SU-DHL-6 (cell line): ENCODE measurements around the gene MSANTD4.

Experiments used
- H2AFZ ChIP-seq: fragments of 200-600 bp; sonication (generic); 2 replicates; pipeline ENCODE4 v1.6.1; 2014; ENCODE audit warnings: low read depth, mild to moderate bottlenecking, moderate library complexity, mixed read lengths, antibody characterized with exemption, low read length; ENCODE audit not compliant: severe bottlenecking
- H3F3A ChIP-seq: fragments of 200-600 bp; shearing (Covaris generic); 2 replicates; pipeline ENCODE4 v1.6.0; 2016; ENCODE audit warnings: antibody characterized with exemption, mild to moderate bottlenecking; ENCODE audit not compliant: insufficient read depth
- H3K27ac ChIP-seq: fragments of 200-600 bp; sonication (generic); 2 replicates; pipeline ENCODE4 v1.5.1; 2016; ENCODE audit warnings: low read depth, mild to moderate bottlenecking, low read length, moderate library complexity, mixed read lengths
- H3K27me3 ChIP-seq: fragments of 200-600 bp; sonication (generic), shearing (Covaris generic); 2 replicates; pipeline ENCODE4 v1.6.0; 2014; ENCODE audit warnings: mild to moderate bottlenecking, low read length
- H3K36me3 ChIP-seq: fragments of 200-600 bp; sonication (generic); 2 replicates; pipeline ENCODE4 v1.6.1; 2014; ENCODE audit warnings: mild to moderate bottlenecking, low read length, mixed read lengths
- H3K4me2 ChIP-seq: fragments of 300-600, 200-600 bp; shearing (Covaris generic), sonication (generic); 2 replicates; pipeline ENCODE4 v1.6.0; 2014; ENCODE audit warnings: low read length, low read depth, mild to moderate bottlenecking; ENCODE audit not compliant: poor library complexity, severe bottlenecking
- H3K4me3 ChIP-seq: fragments of 200-600 bp; sonication (generic); 2 replicates; pipeline ENCODE4 v1.5.1; 2014; ENCODE audit warnings: antibody characterized with exemption, low read length, mild to moderate bottlenecking, mixed read lengths; ENCODE audit not compliant: insufficient read depth, poor library complexity, severe bottlenecking
- H3K79me2 ChIP-seq: fragments of 200-600 bp; sonication (generic); 2 replicates; pipeline ENCODE4 v1.6.1; 2014; ENCODE audit warnings: mild to moderate bottlenecking, low read length, moderate library complexity; ENCODE audit not compliant: insufficient read depth
- H3K9ac ChIP-seq: fragments of 200-600 bp; sonication (generic); 2 replicates; pipeline ENCODE4 v1.7.0; 2014; ENCODE audit warnings: mild to moderate bottlenecking, low read length
- H3K9me2 ChIP-seq: fragments of 200-600 bp; sonication (generic); replicated peaks from 2 replicates; pipeline ENCODE4 v1.6.1; 2014; ENCODE audit warnings: low read length; ENCODE audit not compliant: insufficient read depth
- H3K9me3 ChIP-seq: fragments of 200-600 bp; sonication (generic); 2 replicates; pipeline ENCODE4 v1.6.1; 2014; ENCODE audit warnings: low read length, mixed read lengths; ENCODE audit not compliant: insufficient read depth
- H4K20me1 ChIP-seq: fragments of 200-600 bp; sonication (generic); 2 replicates; pipeline ENCODE4 v1.6.1; 2014; ENCODE audit warnings: low read depth, mild to moderate bottlenecking, antibody characterized with exemption, low read length, moderate library complexity, mixed read lengths
- EZH2phosphoT487 ChIP-seq: fragments of 200-600 bp; sonication (generic), shearing (Covaris generic); conservative IDR thresholded peaks from 2 replicates; pipeline ENCODE4 v1.6.1; 2018; ENCODE audit warnings: mild to moderate bottlenecking, antibody characterized with exemption, low read length, moderate library complexity, mixed read lengths
- TF ChIP-seq, protein P1 (sequence below): fragments of 200-600 bp; sonication (generic); IDR thresholded peaks from one replicate; pipeline ENCODE4 v1.5.1; 2017; ENCODE audit warnings: antibody characterized with exemption, mild to moderate bottlenecking, low read length, moderate library complexity; ENCODE audit not compliant: insufficient read depth, poor library complexity, severe bottlenecking

MSANTD4 gene

DNA sequence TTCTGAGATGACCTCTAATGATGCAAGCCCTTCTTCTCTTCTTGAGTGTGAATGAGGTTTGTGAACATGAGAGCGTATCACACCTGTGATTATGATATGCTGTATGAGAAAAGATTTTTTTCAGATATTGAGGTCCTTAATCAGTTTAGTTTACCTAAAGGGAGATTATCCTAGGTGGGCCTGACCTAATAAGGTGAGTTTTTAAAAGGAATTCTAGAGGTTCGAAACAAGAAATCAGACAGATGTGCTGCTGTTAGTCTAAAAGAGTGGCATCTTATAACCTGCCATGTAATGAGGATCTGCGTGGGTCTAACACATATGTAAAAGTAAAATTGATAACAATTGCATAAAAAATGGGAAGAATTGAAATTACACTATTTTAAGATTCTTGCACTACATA is 33.8 kb downstream of the MSANTD4 start:
- H3K27me3 ChIP-seq = no peaks in the 10 kb centered on the region

GRCh38 chr11:105986554-105986953 is 35.5 kb downstream of the MSANTD4 start:
- Histone ChIP-seq H3K9me3 (no peaks in the 10 kb centered on the region), H3K27me3 (no peaks in the 10 kb centered on the region), H4K20me1 (no peaks in the 10 kb centered on the region), H3K4me2 (no peak overlapping the region), H3K4me3 (no peak overlapping the region), H3K9me2 (no peaks in the 10 kb centered on the region), H2AFZ (no peak overlapping the region), H3K9ac (no peak overlapping the region), H3F3A (no peaks in the 10 kb centered on the region), H3K36me3 (no peaks in the 10 kb centered on the region), H3K79me2 (no peaks in the 10 kb centered on the region), H3K27ac (no peak overlapping the region)
- TF ChIP-seq, protein P1, sequence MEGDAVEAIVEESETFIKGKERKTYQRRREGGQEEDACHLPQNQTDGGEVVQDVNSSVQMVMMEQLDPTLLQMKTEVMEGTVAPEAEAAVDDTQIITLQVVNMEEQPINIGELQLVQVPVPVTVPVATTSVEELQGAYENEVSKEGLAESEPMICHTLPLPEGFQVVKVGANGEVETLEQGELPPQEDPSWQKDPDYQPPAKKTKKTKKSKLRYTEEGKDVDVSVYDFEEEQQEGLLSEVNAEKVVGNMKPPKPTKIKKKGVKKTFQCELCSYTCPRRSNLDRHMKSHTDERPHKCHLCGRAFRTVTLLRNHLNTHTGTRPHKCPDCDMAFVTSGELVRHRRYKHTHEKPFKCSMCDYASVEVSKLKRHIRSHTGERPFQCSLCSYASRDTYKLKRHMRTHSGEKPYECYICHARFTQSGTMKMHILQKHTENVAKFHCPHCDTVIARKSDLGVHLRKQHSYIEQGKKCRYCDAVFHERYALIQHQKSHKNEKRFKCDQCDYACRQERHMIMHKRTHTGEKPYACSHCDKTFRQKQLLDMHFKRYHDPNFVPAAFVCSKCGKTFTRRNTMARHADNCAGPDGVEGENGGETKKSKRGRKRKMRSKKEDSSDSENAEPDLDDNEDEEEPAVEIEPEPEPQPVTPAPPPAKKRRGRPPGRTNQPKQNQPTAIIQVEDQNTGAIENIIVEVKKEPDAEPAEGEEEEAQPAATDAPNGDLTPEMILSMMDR = no peak
- TF ChIP-seq EZH2phosphoT487 = no peak

More for the DNA sequence above, 33.8 kb downstream of the MSANTD4 start:
- no peaks in the 10 kb centered on the region for H3K9me2 ChIP-seq
- H3K4me2 ChIP-seq = no peak overlapping the region
- no peaks in the 10 kb centered on the region for H4K20me1 ChIP-seq
- TF ChIP-seq, protein P1 = no peak
- TF ChIP-seq EZH2phosphoT487 = no peak
- H3K36me3 ChIP-seq = no peaks in the 10 kb centered on the region
- H3K9me3 ChIP-seq = no peaks in the 10 kb centered on the region
- H3K9ac ChIP-seq = no peak overlapping the region
- H3F3A ChIP-seq = no peaks in the 10 kb centered on the region
- H3K27ac ChIP-seq = no peak overlapping the region
- H2AFZ ChIP-seq = no peak overlapping the region
- no peaks in the 10 kb centered on the region for H3K79me2 ChIP-seq
- H3K4me3 ChIP-seq = no peak overlapping the region

DNA sequence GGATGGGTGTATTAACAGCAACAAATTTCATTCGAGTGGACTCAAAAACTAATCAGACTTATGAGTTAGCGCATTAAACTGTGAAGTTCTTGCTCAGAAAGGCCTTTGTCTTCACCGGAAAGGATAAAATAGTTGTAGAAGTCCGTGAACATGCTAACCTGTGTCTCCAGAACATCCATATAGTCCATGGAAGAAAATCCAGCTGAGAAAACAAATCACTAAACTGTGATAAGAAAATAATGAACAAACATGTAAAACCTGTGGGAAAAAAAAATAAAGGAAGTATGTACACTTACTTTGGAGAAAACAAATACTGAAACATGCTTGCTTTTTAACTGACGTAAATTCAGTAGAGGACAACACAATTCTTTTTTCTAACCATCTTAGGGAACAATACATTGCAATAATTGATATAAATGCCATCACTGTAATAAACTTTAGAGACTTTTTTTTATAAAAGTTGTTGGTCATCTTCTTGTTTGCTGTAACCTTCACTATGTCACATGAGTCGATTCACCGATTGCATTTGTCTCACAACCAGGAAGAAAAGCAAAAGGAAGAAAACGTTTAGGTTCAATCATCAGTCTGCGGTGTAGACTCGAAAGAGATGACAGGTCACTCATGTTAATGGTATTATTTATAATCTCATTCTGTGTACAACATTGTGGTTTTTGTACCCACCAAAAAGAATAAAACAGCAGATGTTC is 41.9 kb downstream of the MSANTD4 start:
- no peak for TF ChIP-seq EZH2phosphoT487
- TF ChIP-seq, protein P1 = no peak
- Histone ChIP-seq H3K9ac (no peak overlapping the region), H3K9me3 (no peaks in the 10 kb centered on the region), H3K36me3 (no peaks in the 10 kb centered on the region), H3F3A (no peaks in the 10 kb centered on the region), H3K4me2 (no peak overlapping the region), H3K27me3 (no peaks in the 10 kb centered on the region), H3K79me2 (no peaks in the 10 kb centered on the region), H2AFZ (no peak overlapping the region), H3K27ac (no peak overlapping the region), H4K20me1 (no peaks in the 10 kb centered on the region), H3K4me3 (no peak overlapping the region), H3K9me2 (no peaks in the 10 kb centered on the region)
